Parathyroid adenoma (tissue), 2 donors: ENCODE results near the gene SLU7.
A peak's percentile ranks its signal among the peaks of the same experiment; 100 is the strongest.

Source experiments
- H2AFZ ChIP-seq: fragments of 300-600 bp; sonication (generic); one replicate; pipeline ENCODE4 v1.7.0; 2017; ENCODE audit warnings: antibody characterized with exemption, mild to moderate bottlenecking
- H3K27ac ChIP-seq: fragments of 300-600 bp; sonication (generic); one replicate; pipeline ENCODE4 v1.7.0; 2017
- H3K27me3 ChIP-seq: fragments of 300-600 bp; sonication (generic); one replicate; pipeline ENCODE4 v1.7.0; 2017; ENCODE audit warnings: low read length; ENCODE audit not compliant: control insufficient read depth, insufficient read depth
- H3K36me3 ChIP-seq: fragments of 300-600 bp; sonication (generic); one replicate; pipeline ENCODE4 v1.7.0; 2017; ENCODE audit warnings: low read length; ENCODE audit not compliant: control insufficient read depth, insufficient read depth
- H3K4me1 ChIP-seq: fragments of 300-600 bp; sonication (generic); one replicate; pipeline ENCODE4 v1.7.0; 2017; ENCODE audit warnings: control low read depth
- H3K4me2 ChIP-seq: fragments of 300-600 bp; sonication (generic); one replicate; pipeline ENCODE4 v1.7.0; 2017; ENCODE audit warnings: low read length
- H3K4me3 ChIP-seq: fragments of 300-600 bp; sonication (generic); one replicate; pipeline ENCODE4 v1.7.0; 2017; ENCODE audit warnings: low read depth, low read length
- H3K79me2 ChIP-seq: fragments of 300-600 bp; sonication (generic); one replicate; pipeline ENCODE4 v1.7.0; 2017; ENCODE audit warnings: control low read depth
- H3K9ac ChIP-seq: fragments of 300-600 bp; sonication (generic); one replicate; pipeline ENCODE4 v1.7.0; 2017; ENCODE audit warnings: mild to moderate bottlenecking
- H3K9me3 ChIP-seq: fragments of 300-600 bp; sonication (generic); one replicate; pipeline ENCODE4 v1.7.0; 2017; ENCODE audit warnings: low read length; ENCODE audit not compliant: control insufficient read depth
- CTCF ChIP-seq: fragments of 300-600 bp; sonication (generic); IDR thresholded peaks from one replicate; pipeline ENCODE4 v1.7.0; 2017; ENCODE audit warnings: antibody characterized with exemption, mild to moderate bottlenecking
- donor health status: primary hyperparathyroidism.

The SLU7 gene

GRCh38 chr5:160398806-160399205, 20.1 kb downstream of the SLU7 start:
- Histone ChIP-seq H3K9ac (no peak overlapping the region), H3K9me3 (no peaks in the 10 kb centered on the region), H3K27me3 (no peaks in the 10 kb centered on the region), H3K4me1 (peaks cover 8% of the 10 kb centered on the region), H3K27ac (no peak overlapping the region), H2AFZ (no peak overlapping the region), H3K79me2 (no peaks in the 10 kb centered on the region), H3K4me3 (peak overlapping the region; percentile 81), H3K4me2 (peak overlapping the region; percentile 76), H3K36me3 (no peaks in the 10 kb centered on the region)
- no peak for TF ChIP-seq CTCF

GRCh38 chr5:160397492-160397891, 21.4 kb downstream of the SLU7 start:
- Histone ChIP-seq H3K9ac (no peak overlapping the region), H3K4me3 (no peak overlapping the region), H3K27ac (no peak overlapping the region), H2AFZ (no peak overlapping the region), H3K9me3 (no peaks in the 10 kb centered on the region), H3K36me3 (no peaks in the 10 kb centered on the region), H3K4me2 (no peak overlapping the region), H3K79me2 (no peaks in the 10 kb centered on the region), H3K27me3 (no peaks in the 10 kb centered on the region), H3K4me1 (peaks cover 8% of the 10 kb centered on the region)
- TF ChIP-seq CTCF, result no peak

- peaks cover 8% of the 10 kb centered on the region for H3K4me1 ChIP-seq
- no peak overlapping the region for H3K9ac ChIP-seq
- H3K79me2 ChIP-seq, result no peaks in the 10 kb centered on the region
- H3K4me2 ChIP-seq, result no peak overlapping the region
- TF ChIP-seq CTCF, result no peak
- no peaks in the 10 kb centered on the region for H3K36me3 ChIP-seq
- H3K9me3 ChIP-seq, result no peaks in the 10 kb centered on the region
- H3K27ac ChIP-seq, result no peak overlapping the region
- no peak overlapping the region for H3K4me3 ChIP-seq
- no peaks in the 10 kb centered on the region for H3K27me3 ChIP-seq
- H2AFZ ChIP-seq, result no peak overlapping the region
These were observed 23.8 kb downstream of the SLU7 start for GRCh38 chr5:160395111-160395510.

GRCh38 chr5:160390787-160391696, 27.8 kb downstream of the SLU7 start:
- TF ChIP-seq CTCF, result peak; percentile 45

GRCh38 chr5:160387445-160387844, 31.4 kb downstream of the SLU7 start:
- H3K9ac ChIP-seq, result no peak overlapping the region
- H3K27ac ChIP-seq, result no peak overlapping the region
- H3K9me3 ChIP-seq, result no peaks in the 10 kb centered on the region
- H3K4me3 ChIP-seq, result no peak overlapping the region
- H3K4me2 ChIP-seq, result no peak overlapping the region
- no peaks in the 10 kb centered on the region for H3K27me3 ChIP-seq
- H3K4me1 ChIP-seq, result no peaks in the 10 kb centered on the region
- peaks cover 8% of the 10 kb centered on the region for H3K79me2 ChIP-seq
- H2AFZ ChIP-seq, result no peak overlapping the region
- H3K36me3 ChIP-seq, result no peaks in the 10 kb centered on the region
- TF ChIP-seq CTCF, result no peak

More at GRCh38 chr5:160390787-160391696, 27.8 kb downstream of the SLU7 start:
- Histone ChIP-seq H3K4me1 (no peaks in the 10 kb centered on the region), H3K9me3 (no peaks in the 10 kb centered on the region), H3K79me2 (peaks cover 8% of the 10 kb centered on the region), H3K9ac (no peak overlapping the region), H3K27ac (no peak overlapping the region), H3K4me3 (no peak overlapping the region), H3K27me3 (no peaks in the 10 kb centered on the region), H3K4me2 (no peak overlapping the region), H3K36me3 (no peaks in the 10 kb centered on the region), H2AFZ (no peak overlapping the region)
